ENCODE results near the gene P2RX4.

DNA sequence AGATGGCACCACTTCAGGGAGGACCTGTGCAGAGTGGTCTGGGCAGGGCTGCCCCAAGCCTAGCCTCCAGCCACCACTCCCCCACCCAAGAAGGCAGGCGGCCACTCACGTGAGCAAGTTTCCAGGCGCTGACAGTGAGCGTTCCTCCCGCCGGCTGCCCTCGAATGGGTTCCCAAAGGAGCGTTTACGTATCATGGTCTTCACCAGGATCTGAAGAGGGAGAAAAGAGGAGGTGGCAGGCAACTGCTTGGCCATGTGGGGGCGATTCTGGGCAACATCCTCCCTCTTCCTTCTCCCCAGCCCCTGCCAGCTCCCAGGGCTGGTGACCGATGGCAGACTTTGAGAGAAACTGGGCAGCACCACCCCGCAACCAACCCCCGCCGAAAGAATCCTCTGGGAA, 35.1 kb downstream of the P2RX4 start:
- no peak for TF ChIP-seq POLR2AphosphoS5 (IDR thresholded peaks at IDR 0.05; ENCODE audit: low read depth, low read length)
- TF ChIP-seq TAF1 (IDR thresholded peaks at IDR 0.05; ENCODE audit: borderline replicate concordance, insufficient read depth, low read length) = no peak
- TF ChIP-seq REST (IDR thresholded peaks at IDR 0.05; ENCODE audit: insufficient read depth in 1 of 2, low read depth in 2 of 2, low read length in 2 of 2) = no peak
- TF ChIP-seq SIN3A (IDR thresholded peaks at IDR 0.05; ENCODE audit: borderline replicate concordance, insufficient read depth, low read length) = no peak

Data from PFSK-1 (cell line).